ENCODE results near the gene SPAG17.

The SPAG17 gene

GRCh38 chr1:118159569-118159968 is 25.5 kb downstream of the SPAG17 start:
- DNase-seq = no peak

- DNase-seq = no peak
Measured at GRCh38 chr1:118158924-118159323, 26.1 kb downstream of the SPAG17 start.

GRCh38 chr1:118157506-118157905 is 27.5 kb downstream of the SPAG17 start:
- DNase-seq = no peak

- no peak for DNase-seq
Measured at GRCh38 chr1:118155106-118155505, 29.9 kb downstream of the SPAG17 start.

GRCh38 chr1:118154220-118154619 is 30.8 kb downstream of the SPAG17 start:
- DNase-seq = no peak

GRCh38 chr1:118151312-118151937 is 33.6 kb downstream of the SPAG17 start:
- DNase-seq = peak; percentile 30 to 79

- no peak for DNase-seq
Measured at GRCh38 chr1:118149799-118150198, 35.2 kb downstream of the SPAG17 start.

- DNase-seq = no peak
Measured at GRCh38 chr1:118148034-118148433, 37.0 kb downstream of the SPAG17 start.

- no peak for DNase-seq
Measured at GRCh38 chr1:118147522-118147921, 37.5 kb downstream of the SPAG17 start.

- no peak for DNase-seq
Measured at GRCh38 chr1:118145721-118146120, 39.3 kb downstream of the SPAG17 start.

- DNase-seq = no peak
Measured at GRCh38 chr1:118144684-118145083, 40.3 kb downstream of the SPAG17 start.

GRCh38 chr1:118143831-118144230 is 41.2 kb downstream of the SPAG17 start:
- no peak for DNase-seq

- no peak for DNase-seq
Measured at GRCh38 chr1:118143121-118143520, 41.9 kb downstream of the SPAG17 start.

- DNase-seq = no peak
Measured at GRCh38 chr1:118142546-118142945, 42.5 kb downstream of the SPAG17 start.

GRCh38 chr1:118137900-118138299 is 47.1 kb downstream of the SPAG17 start:
- DNase-seq = no peak

GRCh38 chr1:118136187-118136941 is 48.7 kb downstream of the SPAG17 start:
- peak; percentile 73 to 82 for DNase-seq

GRCh38 chr1:118132000-118132399 is 53.0 kb downstream of the SPAG17 start:
- DNase-seq = no peak

GRCh38 chr1:118128761-118129160 is 56.3 kb downstream of the SPAG17 start:
- no peak for DNase-seq

GRCh38 chr1:118124064-118124463 is 61.0 kb downstream of the SPAG17 start:
- no peak for DNase-seq

- DNase-seq = no peak
Measured at GRCh38 chr1:118123116-118123839, 61.8 kb downstream of the SPAG17 start.

- no peak for DNase-seq
Measured at GRCh38 chr1:118122234-118123004, 62.6 kb downstream of the SPAG17 start.

- no peak for DNase-seq
Measured at GRCh38 chr1:118118873-118119463, 66.1 kb downstream of the SPAG17 start.

GRCh38 chr1:118118469-118118868 is 66.6 kb downstream of the SPAG17 start:
- DNase-seq = no peak

Measured in inflammatory macrophage treated with lipopolysaccharide for 1 hour (primary cell).